HG03103 (cell line): ENCODE data around the gene MSH5.

ENCODE experiments used
- ATAC-seq: cut with Tn5 transposase; IDR thresholded peaks from one replicate; pipeline ENCODE4 v1.9.1; 2021; ENCODE audit warnings: low read depth; ENCODE audit not compliant: unreplicated experiment

The MSH5 gene

DNA sequence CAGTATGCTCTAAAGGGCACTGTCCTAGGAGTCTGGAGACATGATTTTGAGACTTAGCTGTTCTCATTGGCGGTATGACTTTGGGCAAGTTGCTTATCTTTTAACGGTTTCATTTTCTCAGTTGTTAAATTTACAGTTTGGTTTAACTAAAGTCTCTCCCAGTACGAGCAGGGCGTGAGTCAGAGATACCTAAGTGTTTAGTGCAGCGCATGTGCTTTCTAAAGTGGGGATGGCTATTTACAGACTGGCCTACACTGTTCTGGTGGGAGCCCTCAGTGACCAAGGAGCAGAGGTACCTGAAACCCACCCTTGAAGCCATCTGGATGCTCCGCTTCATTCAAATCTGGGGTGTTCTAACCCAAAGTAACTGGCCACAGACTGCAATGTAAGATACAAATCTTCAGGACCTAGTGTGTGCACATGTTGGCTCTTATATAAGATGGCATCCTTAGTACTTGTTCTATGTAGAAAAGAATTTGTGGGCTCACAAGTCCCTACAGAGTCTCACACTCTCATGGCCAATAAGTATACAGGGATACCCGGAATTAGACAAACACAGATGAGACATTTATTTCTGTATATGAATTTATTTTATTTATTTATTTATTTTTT is 10.7 kb downstream of the MSH5 start:
- ATAC-seq, result no peak

DNA sequence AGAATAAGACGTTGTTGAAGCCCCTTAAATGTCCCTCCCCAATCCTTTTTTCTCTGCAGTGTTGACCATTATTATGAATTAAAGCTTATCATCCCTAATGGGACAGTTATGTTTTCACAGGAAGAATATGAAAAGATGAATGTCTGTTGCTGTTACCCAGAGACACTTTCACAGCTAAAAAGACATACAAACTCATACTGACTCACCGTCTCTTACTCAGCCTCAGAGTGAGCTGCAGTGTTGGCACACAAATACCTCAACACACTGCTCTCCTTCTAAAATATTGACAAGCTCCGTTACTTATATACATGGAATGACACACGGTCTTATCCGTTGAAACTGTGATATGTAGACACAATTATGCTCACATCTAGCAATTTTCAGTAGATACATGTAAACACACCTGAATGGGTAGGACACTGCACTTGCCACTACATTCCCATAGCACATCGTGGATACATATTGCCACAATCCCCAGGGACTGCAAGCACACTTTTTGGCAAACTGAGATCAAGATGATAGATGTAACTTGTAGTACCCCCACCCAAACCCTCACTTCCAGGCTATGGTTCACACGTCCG is 13.0 kb downstream of the MSH5 start:
- no peak for ATAC-seq

DNA sequence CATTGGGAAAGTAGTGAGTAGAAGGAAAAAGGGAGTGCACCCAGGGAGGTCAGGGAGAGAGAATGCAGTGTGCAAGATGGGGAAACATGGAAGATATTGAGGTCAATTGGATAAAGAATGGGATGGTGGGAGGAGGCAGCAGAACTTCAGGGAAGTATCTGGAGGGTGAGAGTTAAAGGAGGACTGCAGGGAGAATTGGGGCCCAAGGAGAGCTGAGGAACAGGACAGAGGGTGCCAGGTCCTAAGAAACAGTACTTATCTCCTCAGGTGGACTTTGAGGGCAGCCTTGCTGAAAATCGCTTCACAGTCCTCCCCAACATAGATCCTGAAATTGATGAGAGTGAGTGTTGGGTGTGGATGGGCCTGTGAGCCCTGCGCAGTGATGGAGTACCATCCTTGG is 18.5 kb downstream of the MSH5 start:
- no peak for ATAC-seq

DNA sequence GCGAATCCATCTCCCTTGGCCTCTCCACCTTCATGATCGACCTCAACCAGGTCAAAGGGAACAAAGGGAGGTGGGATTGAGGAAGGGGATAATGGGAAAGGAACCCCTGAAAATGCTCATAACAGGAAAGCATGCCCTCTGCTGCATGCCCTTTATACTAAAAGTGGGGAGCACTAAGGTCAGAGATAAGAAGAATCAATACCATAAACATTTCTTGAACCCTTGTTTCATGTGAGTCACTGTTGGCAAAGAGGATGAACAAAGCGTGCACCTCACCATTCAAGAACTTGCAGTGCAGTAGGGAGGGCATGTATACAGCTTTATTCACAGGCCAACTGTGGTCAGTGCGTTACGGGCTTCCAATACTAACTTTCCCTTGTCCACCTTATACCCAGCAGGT is 21.0 kb downstream of the MSH5 start:
- ATAC-seq, result no peak

DNA sequence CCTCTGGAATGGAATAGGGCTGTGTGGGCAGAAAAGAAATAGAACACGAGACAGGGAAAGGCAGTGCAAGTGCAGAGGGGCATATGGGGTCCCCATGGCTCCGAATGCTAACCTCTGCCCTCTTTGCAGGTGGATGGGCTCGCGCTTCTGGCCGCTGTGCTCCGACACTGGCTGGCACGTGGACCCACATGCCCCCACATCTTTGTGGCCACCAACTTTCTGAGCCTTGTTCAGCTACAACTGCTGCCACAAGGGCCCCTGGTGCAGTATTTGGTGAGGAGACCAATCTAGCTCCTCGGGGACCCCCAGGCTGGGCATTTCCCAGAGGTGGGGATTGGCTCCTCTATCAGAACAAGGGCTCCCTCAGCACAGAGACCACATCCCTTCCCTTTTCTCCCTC is 21.5 kb downstream of the MSH5 start:
- no peak for ATAC-seq

DNA sequence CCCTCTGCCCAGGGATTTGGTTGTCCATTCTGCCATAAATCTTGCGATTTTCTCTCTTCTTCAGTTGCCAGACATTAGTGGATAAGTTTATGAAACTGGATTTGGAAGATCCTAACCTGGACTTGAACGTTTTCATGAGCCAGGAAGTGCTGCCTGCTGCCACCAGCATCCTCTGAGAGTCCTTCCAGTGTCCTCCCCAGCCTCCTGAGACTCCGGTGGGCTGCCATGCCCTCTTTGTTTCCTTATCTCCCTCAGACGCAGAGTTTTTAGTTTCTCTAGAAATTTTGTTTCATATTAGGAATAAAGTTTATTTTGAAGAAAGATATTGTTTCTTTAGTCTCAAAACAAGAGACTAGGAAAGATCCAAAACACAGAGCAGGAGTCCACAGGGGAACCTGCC is 22.6 kb downstream of the MSH5 start, which contains the start of gene SAPCD1:
Gene SAPCD1 (plus strand): TSS at position 301 of the 400 bp plus-strand sequence. CDS start 399 bp downstream, outside the sequence.
- ATAC-seq, result no peak

DNA sequence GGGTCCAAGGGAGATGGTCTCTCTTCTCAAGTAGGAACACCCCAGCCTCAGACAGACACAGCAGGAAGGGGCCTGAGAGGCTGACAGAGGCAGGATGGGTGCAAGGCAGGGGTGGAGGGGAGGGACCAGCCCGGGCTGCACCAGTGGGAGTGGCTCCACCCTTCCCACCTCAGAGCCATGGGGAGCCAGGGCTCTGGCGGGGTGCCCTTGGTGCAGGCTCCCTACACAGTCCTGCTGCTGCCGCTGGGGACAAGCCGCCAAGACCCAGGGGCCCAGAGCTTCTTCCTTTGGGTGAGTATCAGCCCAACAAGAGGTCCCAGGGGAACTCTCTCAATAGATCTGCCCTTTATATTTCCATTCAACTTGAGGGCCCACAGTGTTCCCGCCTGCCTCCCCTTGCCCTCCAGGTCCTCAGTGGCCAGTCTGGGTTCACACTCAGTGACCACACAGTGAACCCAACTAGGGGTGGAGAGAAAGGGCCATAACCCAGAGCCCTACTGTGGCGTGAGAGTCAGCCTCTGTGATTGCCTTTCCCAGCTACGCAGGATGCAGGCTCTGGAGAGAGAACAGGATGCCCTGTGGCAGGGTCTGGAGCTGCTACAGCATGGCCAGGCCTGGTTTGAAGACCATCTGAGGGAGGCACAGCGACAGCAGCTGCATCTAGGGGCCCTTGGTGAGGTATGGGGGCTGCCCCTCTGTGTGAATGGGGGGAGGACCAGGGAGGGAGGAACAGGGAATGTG is 23.2 kb downstream of the MSH5 start:
- no peak for ATAC-seq

DNA sequence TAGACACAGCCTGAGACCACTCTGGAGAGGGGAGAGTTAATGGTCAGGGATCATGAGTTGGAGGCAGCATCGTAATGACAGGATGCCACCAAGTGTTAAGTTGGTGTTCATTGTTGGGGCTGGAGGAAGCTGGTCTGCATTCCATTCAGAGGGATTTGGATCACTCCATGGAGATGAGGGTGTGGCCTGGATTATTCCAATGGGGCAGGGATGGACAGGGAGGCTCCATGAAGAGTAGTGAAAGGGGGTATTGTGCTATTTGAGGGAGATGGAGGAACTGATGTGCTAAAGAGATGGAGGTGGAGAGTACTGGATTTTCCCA is 23.8 kb downstream of the MSH5 start:
- ATAC-seq, result no peak

DNA sequence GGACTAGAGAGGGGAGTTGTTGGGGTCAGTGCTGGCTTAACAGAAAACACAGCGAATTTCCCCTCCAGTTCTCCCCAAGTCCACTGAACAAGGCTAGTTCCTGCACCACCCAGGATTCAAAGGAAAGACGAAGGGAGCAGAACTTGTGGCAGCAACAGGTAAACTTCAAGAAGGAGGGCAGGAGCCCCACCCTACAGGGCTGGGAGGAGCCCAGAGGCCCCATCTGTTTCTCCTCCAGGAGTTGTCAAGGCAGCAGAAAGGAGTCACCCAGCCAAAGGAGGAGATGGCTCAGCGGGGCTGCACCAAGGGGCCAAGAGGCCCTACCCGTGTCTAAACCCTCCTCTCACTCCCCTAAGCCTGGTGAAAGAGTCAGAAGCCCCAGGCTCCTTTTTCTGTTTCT is 24.4 kb downstream of the MSH5 start:
- no peak for ATAC-seq

DNA sequence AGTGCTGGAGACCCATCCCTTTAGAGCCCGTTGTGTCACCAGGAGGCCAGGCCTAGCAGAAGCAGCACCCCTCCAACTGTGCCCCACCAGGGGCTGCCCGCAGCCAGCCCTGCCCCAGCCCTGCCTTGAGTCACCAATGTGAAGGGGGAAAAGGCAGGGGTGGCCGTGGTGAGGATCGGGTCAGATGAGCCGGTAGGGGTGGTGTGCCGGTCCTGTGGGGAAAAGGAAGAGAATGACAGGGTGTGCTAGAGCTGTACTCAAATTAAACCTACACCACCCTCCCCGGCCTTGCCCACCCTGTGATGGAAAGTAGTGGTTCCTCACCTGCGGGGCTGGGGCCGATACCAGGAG is 25.7 kb downstream of the MSH5 start:
- no peak for ATAC-seq

DNA sequence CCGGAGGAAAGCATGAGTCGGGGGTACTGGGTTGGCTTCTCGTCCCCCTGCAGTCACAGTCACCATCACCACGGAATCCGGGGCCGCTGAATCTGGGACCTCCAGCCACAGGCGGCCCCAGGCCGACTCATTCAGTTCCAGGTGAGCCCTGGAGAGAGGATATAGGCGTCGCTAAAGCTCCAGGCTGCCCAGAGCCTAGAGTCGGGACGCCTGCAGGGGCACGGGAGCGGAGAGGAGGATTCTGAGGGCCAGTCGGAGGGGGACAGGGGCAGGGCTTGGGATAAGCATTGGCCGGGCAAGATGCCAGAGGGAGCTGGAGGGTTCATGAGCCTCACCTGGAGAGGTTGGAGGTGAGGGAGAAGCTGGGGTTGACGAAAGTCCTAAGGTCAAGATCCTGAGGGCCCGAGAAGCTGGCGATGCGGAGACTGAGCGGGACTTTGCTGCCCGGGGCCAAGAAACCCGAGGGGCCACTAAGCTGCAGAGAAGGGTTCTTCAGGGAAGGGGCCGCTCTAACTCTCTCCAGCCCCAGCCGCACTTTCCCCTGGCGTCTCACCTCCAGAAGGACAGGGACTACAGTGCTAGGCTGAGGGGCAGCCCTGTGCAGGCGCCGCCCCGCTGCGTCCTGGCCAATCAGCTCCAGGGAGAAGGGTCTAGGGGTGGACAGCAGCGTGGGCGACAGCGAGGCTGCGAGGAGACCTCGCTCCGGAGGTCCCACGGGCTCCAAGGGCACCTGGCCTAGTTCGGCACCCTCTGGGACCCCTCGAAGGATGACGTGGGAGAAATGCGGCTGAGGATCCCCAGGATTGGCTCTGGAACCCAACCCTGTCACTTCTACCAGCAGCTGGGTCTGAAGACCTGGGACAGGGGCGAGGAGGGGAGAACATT is 26.3 kb downstream of the MSH5 start:
- no peak for ATAC-seq

DNA sequence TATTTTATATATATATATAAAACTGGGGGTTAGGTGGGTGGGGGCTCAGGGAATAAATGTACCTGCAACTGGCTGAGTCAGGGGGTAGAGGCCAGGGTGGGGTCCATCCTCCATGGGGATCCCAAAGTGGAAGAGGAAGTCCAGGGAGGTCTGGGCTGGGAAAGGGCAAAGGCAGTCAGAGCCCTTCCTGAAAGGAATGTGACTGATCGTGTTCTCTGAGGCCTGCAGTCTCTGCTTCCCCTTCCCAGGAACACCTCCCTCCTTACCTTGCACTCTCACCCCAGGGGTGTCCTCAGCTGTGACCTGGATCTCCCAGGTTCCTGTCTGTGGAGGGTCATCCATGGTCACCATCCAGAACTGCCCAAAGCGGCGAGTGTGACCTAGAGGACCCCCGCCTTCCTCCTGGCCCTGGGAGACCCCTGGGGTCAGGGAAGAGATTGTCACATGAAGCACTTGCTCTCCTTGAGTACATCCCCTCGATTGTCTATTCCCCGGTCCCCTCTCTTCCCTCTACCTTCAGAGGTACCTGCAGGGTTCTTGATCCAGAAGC is 27.4 kb downstream of the MSH5 start:
- no peak for ATAC-seq

DNA sequence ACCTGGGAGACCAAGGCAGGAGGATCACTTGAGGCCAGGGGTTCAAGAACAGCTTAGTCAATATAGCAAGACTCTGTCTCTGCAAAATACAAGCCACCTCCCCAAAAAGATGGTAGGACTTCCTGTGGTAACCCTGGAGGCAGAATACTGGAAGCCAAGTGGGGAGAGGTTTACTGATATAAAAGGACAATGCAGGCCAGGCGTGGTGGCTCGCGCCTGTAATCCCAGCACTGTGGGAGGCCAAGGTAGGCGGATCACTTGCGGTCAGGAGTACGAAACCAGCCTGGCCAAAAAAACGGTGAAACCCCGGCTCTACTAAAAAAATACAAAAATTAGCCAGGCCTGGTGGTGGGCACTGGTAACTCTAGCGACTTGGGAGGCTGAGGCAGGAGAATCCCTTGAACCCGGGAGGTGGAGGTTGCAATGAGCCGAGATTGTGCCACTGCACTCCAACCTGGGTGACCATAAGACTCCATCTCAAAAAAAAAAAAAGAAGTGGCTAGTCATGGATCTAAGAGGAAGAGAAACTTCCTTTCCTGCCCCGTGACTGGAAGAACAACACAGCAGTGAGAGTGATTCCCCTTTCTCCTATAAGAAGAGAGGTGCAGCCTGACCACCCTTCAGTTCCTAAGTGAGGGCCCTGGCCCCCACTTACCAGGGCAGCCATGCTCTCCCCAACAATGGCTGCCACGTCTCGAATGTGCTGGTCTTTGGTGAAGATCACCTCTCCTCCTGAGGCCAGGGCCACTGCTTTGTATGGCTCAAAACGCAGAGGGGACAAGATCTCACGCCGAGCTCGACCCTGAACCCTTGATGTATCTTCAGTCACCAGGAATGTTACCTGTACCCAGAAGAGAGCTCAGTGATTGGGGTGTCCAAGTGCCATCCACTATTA is 28.8 kb downstream of the MSH5 start:
- no peak for ATAC-seq

DNA sequence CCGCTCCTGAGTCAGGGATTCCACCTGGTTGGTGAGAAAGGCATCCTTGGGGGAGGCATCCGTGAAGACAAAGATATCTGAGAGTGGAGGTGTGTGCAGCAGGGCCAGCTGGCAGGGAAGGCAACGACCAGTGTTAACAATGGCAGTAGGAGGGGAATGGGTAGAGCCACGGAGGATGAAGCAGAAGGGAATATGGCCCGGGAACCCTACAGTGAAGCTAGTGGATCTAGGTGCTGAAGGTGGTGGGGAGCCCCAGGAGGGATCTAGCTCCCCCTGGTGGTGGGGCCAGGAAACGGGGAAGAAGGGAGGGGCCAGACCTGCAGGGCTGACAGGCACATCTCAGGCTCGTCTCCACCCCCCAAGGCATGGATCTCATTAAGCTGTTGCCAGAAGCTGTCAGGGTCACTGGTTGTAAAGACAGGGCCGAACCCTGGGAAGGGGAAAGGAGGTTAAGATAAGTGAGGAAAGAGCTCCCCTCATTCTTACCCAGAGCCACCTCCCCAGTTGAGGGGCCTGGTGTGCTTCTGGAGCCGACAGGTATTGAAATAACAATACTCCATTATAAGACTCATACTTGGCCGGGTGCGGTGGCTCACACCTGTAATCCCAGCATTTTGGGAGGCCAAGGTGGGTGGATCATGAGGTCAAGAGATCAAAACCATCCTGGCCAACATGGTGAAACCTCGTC is 30.0 kb downstream of the MSH5 start:
- no peak for ATAC-seq

DNA sequence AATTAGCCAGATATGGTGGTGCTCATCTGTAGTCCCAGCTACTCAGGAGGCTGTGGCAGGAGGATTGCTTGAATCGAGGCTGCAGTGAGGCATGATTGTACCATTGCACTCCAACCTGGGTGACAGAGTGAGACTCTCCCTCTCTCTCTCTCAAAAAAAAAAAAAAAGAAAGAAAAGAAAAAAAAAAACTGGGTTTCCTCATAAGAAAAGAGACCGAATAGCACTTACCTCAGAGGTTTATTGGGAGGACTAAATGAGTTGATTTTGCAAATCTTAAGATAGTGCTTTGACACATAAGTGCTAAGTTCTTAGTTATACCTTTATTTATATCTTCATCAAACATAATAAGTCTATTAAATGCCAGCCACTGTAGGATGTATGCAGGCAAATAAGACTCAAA is 31.1 kb downstream of the MSH5 start:
- no peak for ATAC-seq

DNA sequence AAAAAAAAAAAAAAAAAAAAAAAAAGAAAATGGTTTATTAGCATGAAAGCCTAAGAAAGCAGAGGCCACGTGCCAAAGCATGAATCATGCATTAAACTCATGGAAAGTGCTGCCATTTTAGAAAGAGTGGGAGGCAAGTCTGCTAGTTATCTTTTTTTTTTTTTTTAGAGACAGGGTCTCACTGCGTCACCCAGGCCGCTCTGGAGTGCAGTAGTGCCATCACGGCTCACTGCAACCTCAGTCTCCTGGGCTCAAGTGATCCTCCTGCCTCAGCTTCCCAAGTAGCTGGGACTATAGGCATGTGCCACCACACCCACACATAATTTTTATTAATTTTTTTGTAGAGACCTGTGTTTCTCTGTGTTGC is 32.2 kb downstream of the MSH5 start:
- ATAC-seq, result no peak

DNA sequence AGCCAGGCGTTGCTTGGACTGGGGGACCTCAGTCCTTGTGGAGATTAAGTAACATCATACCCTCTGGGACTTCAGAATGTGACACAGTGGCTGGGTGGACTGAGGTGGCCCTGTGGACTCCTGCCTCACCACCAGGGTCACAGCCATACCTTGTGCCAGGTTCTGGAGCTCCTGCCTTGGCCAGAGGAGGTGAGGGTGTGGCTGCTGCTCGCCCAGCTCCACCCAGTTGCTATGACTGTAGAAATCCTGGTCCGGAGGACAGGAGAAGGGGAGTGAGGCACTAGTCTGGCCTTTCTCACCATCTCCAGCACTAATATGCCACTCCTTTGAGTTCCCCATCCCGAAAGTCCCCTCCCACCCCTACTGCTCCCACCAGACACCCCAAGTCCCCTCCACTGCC is 35.4 kb downstream of the MSH5 start:
- ATAC-seq, result no peak

DNA sequence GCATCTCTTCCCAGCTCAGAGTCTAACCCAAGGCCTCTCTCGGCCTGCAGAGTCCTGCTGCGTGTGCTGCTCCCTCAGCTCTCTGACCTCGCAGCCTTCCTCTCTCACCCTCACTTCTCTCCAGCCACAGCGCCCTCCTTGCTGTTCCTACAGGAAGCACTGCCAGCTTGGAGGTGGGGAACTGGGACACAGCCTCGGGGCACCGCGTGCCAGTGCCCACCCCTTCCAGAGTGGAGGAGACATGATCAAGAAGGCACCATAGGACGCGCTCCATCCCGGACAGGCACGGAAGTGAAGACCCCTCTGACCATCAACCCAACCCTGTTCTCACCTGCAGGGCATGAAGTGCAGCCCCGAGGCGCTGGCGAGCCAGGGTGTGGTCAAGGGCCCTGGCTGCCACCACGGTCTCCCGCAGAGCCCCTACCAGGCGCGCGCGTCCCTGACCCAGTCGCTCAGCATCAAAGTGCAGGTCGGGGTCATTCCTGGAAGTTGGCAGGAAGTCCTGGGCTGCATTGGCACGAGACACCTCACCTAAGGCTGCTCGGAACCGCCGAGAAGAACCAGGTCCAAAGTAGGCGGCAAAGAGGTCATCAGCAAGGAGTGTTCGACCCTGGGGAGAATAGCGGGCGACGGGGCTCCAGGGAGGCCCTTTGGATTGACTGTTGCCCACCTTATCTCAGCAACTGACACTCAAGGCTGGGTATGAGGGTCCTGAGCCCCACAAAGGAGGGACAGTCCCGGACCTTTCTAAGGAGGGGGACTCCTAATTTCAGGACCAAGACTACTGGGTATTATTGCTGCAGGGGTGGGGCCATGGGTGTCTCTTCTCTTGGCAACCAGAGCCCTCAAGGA is 36.1 kb downstream of the MSH5 start:
- no peak for ATAC-seq
